Naive thymus-derived CD4-positive, alpha-beta T cell (primary cell): ENCODE results near the gene RUNX2. TPM values are rescaled to one million over a fixed set of nuclear protein-coding genes. Genes with fewer than 3 reads are reported as not detected.

ENCODE experiments used
- ATAC-seq: fragments of 150-1000 bp; cut with Tn5 transposase; 2 replicates; pipeline ENCODE4 v1.10.0; 2021; ENCODE audit warnings: mild to moderate bottlenecking, moderate library complexity
- CTCF ChIA-PET: fragments of 350-600 bp; sonication (Branson Sonifier 250); formaldehyde crosslinking; loops from one replicate; lab custom pipeline; 2021; ENCODE audit warnings: antibody characterized with exemption; lab: Charles Lee
- POLR2A ChIA-PET: fragments of 350-600 bp; sonication (Branson Sonifier 250); formaldehyde crosslinking; loops from one replicate; lab custom pipeline; 2021; ENCODE audit warnings: antibody characterized with exemption, inconsistent platforms; lab: Charles Lee
- DNase-seq, 9 donors: peaks; one replicate each; pipeline versions ENCODE4 v3.0.0 to v3.0.0-alpha.2; 2020 to 2022; ENCODE audit warnings: mixed read lengths in 1 of 9
- H3K27ac ChIP-seq: one replicate; pipeline ENCODE4 v1.7.0; 2013; ENCODE audit warnings: mild to moderate bottlenecking, low read depth, low read length, moderate library complexity
- H3K27me3 ChIP-seq, 2 donors: one replicate each; pipeline ENCODE4 v1.7.0; 2013; ENCODE audit warnings: low read length in 2 of 2, mild to moderate bottlenecking in 2 of 2, moderate library complexity in 2 of 2; ENCODE audit not compliant: control insufficient read depth in 2 of 2, insufficient read depth in 2 of 2
- H3K36me3 ChIP-seq, 3 experiments: 1 replicate in 2 of 3; 2 replicates in 1 of 3; pipeline ENCODE4 v1.7.0; 2013; ENCODE audit warnings: low read length in 3 of 3, mild to moderate bottlenecking in 3 of 3, moderate library complexity in 1 of 3; ENCODE audit not compliant: insufficient read depth in 3 of 3, control insufficient read depth in 2 of 3
- H3K4me1 ChIP-seq, 2 donors: one replicate each; pipeline ENCODE4 v1.7.0; 2013; ENCODE audit warnings: low read length in 2 of 2, mild to moderate bottlenecking in 2 of 2, moderate library complexity in 1 of 2; ENCODE audit not compliant: control insufficient read depth in 2 of 2, insufficient read depth in 2 of 2
- H3K4me3 ChIP-seq: 2 replicates; pipeline ENCODE4 v1.7.0; 2013; ENCODE audit warnings: mild to moderate bottlenecking, low read length
- H3K9me3 ChIP-seq, 3 experiments: 1 replicate in 2 of 3; 2 replicates in 1 of 3; pipeline ENCODE4 v1.7.0; 2013; ENCODE audit warnings: low read length in 3 of 3; ENCODE audit not compliant: control insufficient read depth in 2 of 3
- H3K27ac Mint-ChIP-seq, 9 donors: one replicate each; pipeline ENCODE4 v1.8.0; 2020 to 2022; ENCODE audit warnings: mixed read lengths in 9 of 9, mild to moderate bottlenecking in 8 of 9, moderate library complexity in 5 of 9, inconsistent platforms in 2 of 9
- H3K27me3 Mint-ChIP-seq, 5 donors: one replicate each; pipeline ENCODE4 v1.8.0; 2021 to 2022; ENCODE audit warnings: mixed read lengths in 5 of 5, mild to moderate bottlenecking in 1 of 5
- H3K36me3 Mint-ChIP-seq, 5 donors: one replicate each; pipeline ENCODE4 v1.8.0; 2020 to 2022; ENCODE audit warnings: mixed read lengths in 5 of 5, mild to moderate bottlenecking in 3 of 5, inconsistent platforms in 1 of 5
- H3K4me1 Mint-ChIP-seq, 7 donors: one replicate each; pipeline ENCODE4 v1.8.0; 2020 to 2022; ENCODE audit warnings: mixed read lengths in 7 of 7, mild to moderate bottlenecking in 3 of 7, inconsistent platforms in 1 of 7
- H3K4me3 Mint-ChIP-seq, 10 donors: one replicate each; pipeline ENCODE4 v1.8.0; 2020 to 2022; ENCODE audit warnings: mild to moderate bottlenecking in 10 of 10, mixed read lengths in 10 of 10, moderate library complexity in 6 of 10, inconsistent platforms in 2 of 10
- H3K9me3 Mint-ChIP-seq, 11 donors: one replicate each; pipeline ENCODE4 v1.8.0; 2020 to 2022; ENCODE audit warnings: mixed read lengths in 11 of 11, mild to moderate bottlenecking in 4 of 11, inconsistent platforms in 1 of 11, moderate library complexity in 1 of 11
- intact Hi-C, 2 donors: fragments of 100-400 bp; cut with micrococcal nuclease; formaldehyde crosslinking; loops; one replicate each; pipeline ENCODE4 v1.15.1; 2023
- polyA plus RNA-seq, 2 donors: library from polyadenylated mRNA; unstranded; fragments of 300-500 nt; fragmentation: Illumina TruSeq; gene quantifications; one replicate each; pipeline ENCODE4 v1.2.3, GENCODE V29; 2021
- total RNA-seq, 6 experiments: library from RNA in 5 of 6; stranded (reverse) in 5 of 6; gene quantifications; 1 replicate in 5 of 6; 2 replicates in 1 of 6; pipeline ENCODE4 v1.2.3 and lab custom pipeline; 2021 to 2026

The RUNX2 gene
- total and polyA plus RNA-seq, 7 experiments from 2014 or later, result 2.3 to 17.9 (median 13.9) TPM

DNA sequence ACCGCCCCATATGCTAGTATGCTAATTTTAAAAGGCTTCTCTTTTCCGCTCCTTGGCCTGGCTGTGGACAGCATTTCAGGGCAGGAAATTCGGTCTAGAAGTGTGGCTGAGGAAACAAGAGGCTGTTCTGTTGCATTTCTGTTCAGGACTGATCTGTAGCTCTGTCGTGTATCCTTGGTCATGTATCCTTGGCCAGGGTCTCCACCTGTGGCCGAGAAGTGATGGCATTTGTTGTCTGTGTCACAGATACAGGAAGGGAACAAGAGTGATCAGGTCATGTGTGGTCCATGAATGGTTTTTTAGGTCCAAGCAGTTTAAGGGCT is 350.1 kb downstream of the RUNX2 start:
- POLR2A ChIA-PET, result interaction anchor here (0.6 to 2.0 kb wide), 2 partner anchors 10 to 256 kb away, joined by 3 to 8 read pairs; no protein-coding TSS in a partner anchor
- CTCF ChIA-PET, result no interaction called here

DNA sequence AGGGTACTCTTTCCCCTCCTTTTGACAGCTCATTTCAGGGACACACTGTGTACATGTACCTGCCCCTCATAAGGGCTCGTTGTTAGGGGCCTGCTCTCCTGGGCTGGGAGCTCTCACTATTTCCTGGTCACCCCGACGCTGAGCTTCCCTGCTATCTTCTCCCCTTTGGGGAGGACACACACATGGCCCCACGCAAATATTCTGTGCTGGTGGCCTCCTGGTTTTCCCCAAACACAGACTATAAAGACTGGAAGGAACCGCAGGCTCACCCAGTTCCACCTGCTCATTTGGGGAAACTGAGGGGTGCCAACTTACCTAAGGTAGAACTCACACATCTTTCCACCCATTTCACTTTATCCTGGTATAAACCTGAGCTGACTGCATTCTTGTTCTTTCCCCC is 351.0 kb downstream of the RUNX2 start:
- intact Hi-C loops, result no loop called here
- H3K4me3 ChIP-seq, result no peak overlapping the region
- H3K27me3 ChIP-seq, result no peaks in the 10 kb centered on the region
- Mint-ChIP-seq H3K4me3 (peak overlapping the region in 4 of 10 donors; percentile 9 to 52 (median 16)), H3K27me3 (no peaks in the 10 kb centered on the region), H3K4me1 (peaks cover 17 to 54% (median 43%) of the 10 kb centered on the region in 7 donors), H3K36me3 (peaks cover 0 to 18% (median 5%) of the 10 kb centered on the region in 5 donors), H3K27ac (peak overlapping the region in 5 of 9 donors; percentile 35 to 72 (median 57)), H3K9me3 (peaks cover 6 to 41% (median 14%) of the 10 kb centered on the region in 11 donors)
- POLR2A ChIA-PET, result no interaction called here
- ATAC-seq, result no peak
- CTCF ChIA-PET, result no interaction called here
- H3K9me3 ChIP-seq, result no peaks in the 10 kb centered on the region
- H3K4me1 ChIP-seq, result peaks cover 12 to 27% of the 10 kb centered on the region in 2 donors
- no peaks in the 10 kb centered on the region for H3K36me3 ChIP-seq
- H3K27ac ChIP-seq, result no peak overlapping the region
- no peak for DNase-seq

More for the DNA sequence above, 350.1 kb downstream of the RUNX2 start:
- Histone ChIP-seq H3K4me1 (peaks cover 12 to 27% of the 10 kb centered on the region in 2 donors), H3K27ac (no peak overlapping the region), H3K27me3 (no peaks in the 10 kb centered on the region), H3K36me3 (no peaks in the 10 kb centered on the region), H3K4me3 (no peak overlapping the region), H3K9me3 (no peaks in the 10 kb centered on the region)
- no peak for ATAC-seq
- no peak for DNase-seq
- Mint-ChIP-seq H3K27ac (peak overlapping the region in 5 of 9 donors; percentile 26 to 86 (median 65)), H3K27me3 (no peaks in the 10 kb centered on the region), H3K4me3 (peak overlapping the region in 6 of 10 donors; percentile 1 to 76 (median 60)), H3K9me3 (peaks cover 6 to 34% (median 14%) of the 10 kb centered on the region in 11 donors), H3K4me1 (peaks cover 17 to 54% (median 43%) of the 10 kb centered on the region in 7 donors), H3K36me3 (peaks cover 0 to 18% (median 5%) of the 10 kb centered on the region in 5 donors)
- intact Hi-C loops, result no loop called here

DNA sequence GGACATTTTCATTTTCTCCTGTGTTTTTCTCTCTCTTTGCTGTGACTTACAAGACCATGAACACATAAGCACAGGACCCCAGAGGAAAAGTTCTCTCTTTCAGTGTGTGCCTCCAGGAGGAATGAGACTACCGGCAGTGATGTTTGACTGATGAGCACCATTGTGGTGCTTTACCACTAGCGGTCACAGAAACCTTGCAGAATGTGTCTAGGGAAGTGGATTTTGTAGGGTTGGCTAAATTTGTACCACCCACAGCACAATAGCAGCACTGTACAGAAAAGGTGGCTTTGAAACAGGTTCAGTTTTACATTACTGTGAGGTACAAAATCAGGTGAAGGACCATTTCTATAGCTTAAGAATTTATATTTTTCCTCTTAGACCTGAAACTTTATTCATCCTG is 351.5 kb downstream of the RUNX2 start:
- Histone ChIP-seq H3K9me3 (no peaks in the 10 kb centered on the region), H3K27me3 (no peaks in the 10 kb centered on the region), H3K4me1 (peaks cover 12 to 27% of the 10 kb centered on the region in 2 donors), H3K4me3 (no peak overlapping the region), H3K36me3 (no peaks in the 10 kb centered on the region), H3K27ac (no peak overlapping the region)
- Mint-ChIP-seq H3K4me1 (peaks cover 17 to 54% (median 43%) of the 10 kb centered on the region in 7 donors), H3K27ac (peak overlapping the region in 1 of 9 donors; percentile 57), H3K9me3 (peaks cover 6 to 41% (median 15%) of the 10 kb centered on the region in 11 donors), H3K27me3 (no peaks in the 10 kb centered on the region), H3K4me3 (no peak overlapping the region), H3K36me3 (peaks cover 0 to 18% (median 5%) of the 10 kb centered on the region in 5 donors)
- DNase-seq, result no peak
- CTCF ChIA-PET, result no interaction called here
- intact Hi-C loops, result no loop called here
- POLR2A ChIA-PET, result no interaction called here
- ATAC-seq, result no peak

DNA sequence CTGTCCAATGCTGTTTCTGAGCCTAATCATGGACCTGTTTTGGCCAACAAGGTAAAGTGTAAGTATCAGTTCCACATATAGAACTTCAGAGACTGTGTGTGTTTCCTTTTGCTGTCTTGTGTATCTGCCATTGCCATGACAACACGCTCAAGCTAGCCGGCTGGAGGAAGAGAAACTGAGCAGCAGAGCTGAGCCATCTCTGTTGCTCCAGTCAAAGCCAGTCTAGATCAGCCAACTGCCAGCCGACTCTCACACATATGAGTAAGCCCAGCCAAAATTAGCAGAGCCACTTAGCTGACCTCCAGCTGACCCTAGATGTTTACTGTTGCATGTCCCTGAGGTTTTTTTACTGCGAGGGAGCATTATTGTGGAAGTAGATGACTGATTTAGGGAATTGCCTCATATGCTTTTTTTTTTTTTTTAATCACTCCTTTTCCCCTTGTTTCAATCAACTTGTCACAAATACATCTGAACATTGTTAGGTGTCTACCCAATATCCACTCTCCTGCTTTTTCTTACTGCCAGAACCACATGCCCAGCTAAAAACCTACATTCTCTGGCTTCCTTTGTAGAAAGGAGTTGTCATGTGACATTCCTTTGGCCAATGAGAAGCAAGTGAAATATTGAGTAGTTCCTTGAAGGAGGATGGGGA is 353.9 kb downstream of the RUNX2 start:
- Mint-ChIP-seq H3K27me3 (no peaks in the 10 kb centered on the region), H3K27ac (peak overlapping the region in 6 of 9 donors; percentile 7 to 77 (median 32)), H3K9me3 (peaks cover 7 to 41% (median 15%) of the 10 kb centered on the region in 11 donors), H3K4me1 (peaks cover 14 to 32% (median 25%) of the 10 kb centered on the region in 7 donors), H3K36me3 (peaks cover 0 to 17% (median 5%) of the 10 kb centered on the region in 5 donors), H3K4me3 (no peak overlapping the region)
- POLR2A ChIA-PET, result interaction anchor here (0.7 kb wide), 1 partner anchor 468 kb away, joined by 4 read pairs; no protein-coding TSS in a partner anchor
- no peaks in the 10 kb centered on the region for H3K36me3 ChIP-seq
- H3K9me3 ChIP-seq, result no peaks in the 10 kb centered on the region
- H3K4me3 ChIP-seq, result no peak overlapping the region
- CTCF ChIA-PET, result interaction anchor here (0.6 to 1.0 kb wide), 3 partner anchors 32 to 1025 kb away, joined by 3 to 6 read pairs (median 3); no protein-coding TSS in a partner anchor
- ATAC-seq (peak; percentile 83), DNase-seq (peak in 6 of 9 donors; percentile 15 to 46 (median 20))
- intact Hi-C loops, result no loop called here
- H3K4me1 ChIP-seq, result peaks cover 9 to 11% of the 10 kb centered on the region in 2 donors
- no peak overlapping the region for H3K27ac ChIP-seq
- H3K27me3 ChIP-seq, result no peaks in the 10 kb centered on the region

- Histone ChIP-seq H3K9me3 (no peaks in the 10 kb centered on the region), H3K27me3 (no peaks in the 10 kb centered on the region), H3K4me3 (no peak overlapping the region), H3K27ac (no peak overlapping the region), H3K4me1 (no peaks in the 10 kb centered on the region), H3K36me3 (no peaks in the 10 kb centered on the region)
- DNase-seq, result no peak
- POLR2A ChIA-PET, result no interaction called here
- Mint-ChIP-seq H3K4me1 (peaks cover 0 to 10% (median 5%) of the 10 kb centered on the region in 7 donors), H3K27me3 (no peaks in the 10 kb centered on the region), H3K27ac (no peak overlapping the region), H3K9me3 (peaks cover 5 to 37% (median 11%) of the 10 kb centered on the region in 11 donors), H3K4me3 (no peak overlapping the region), H3K36me3 (peaks cover 0 to 10% (median 1%) of the 10 kb centered on the region in 5 donors)
- intact Hi-C loops, result no loop called here
- no peak for ATAC-seq
- CTCF ChIA-PET, result no interaction called here
These were observed 356.3 kb downstream of the RUNX2 start for GRCh38 chr6:45684476-45684875.

- DNase-seq (no peak), ATAC-seq (no peak)
- no peak overlapping the region for H3K4me3 Mint-ChIP-seq
- Histone ChIP-seq H3K36me3 (no peaks in the 10 kb centered on the region), H3K27ac (no peak overlapping the region), H3K4me1 (no peaks in the 10 kb centered on the region), H3K4me3 (no peak overlapping the region), H3K27me3 (no peaks in the 10 kb centered on the region), H3K9me3 (no peaks in the 10 kb centered on the region)
- POLR2A ChIA-PET, result no interaction called here
- peaks cover 0 to 2% (median 0%) of the 10 kb centered on the region in 5 donors for H3K27me3 Mint-ChIP-seq
- intact Hi-C loops, result no loop called here
- H3K9me3 Mint-ChIP-seq, result peaks cover 0 to 31% (median 10%) of the 10 kb centered on the region in 11 donors
- peaks cover 0 to 8% (median 3%) of the 10 kb centered on the region in 7 donors for H3K4me1 Mint-ChIP-seq
- H3K36me3 Mint-ChIP-seq, result peaks cover 0 to 8% (median 0%) of the 10 kb centered on the region in 5 donors
- CTCF ChIA-PET, result no interaction called here
- H3K27ac Mint-ChIP-seq, result no peak overlapping the region
These were observed 356.9 kb downstream of the RUNX2 start for GRCh38 chr6:45685076-45685475.
